HG03460 (cell line): ENCODE data around the gene NAALADL2.

Experiments
- ATAC-seq: cut with Tn5 transposase; IDR thresholded peaks from one replicate; pipeline ENCODE4 v1.9.1; 2021; ENCODE audit not compliant: unreplicated experiment

NAALADL2 gene

GRCh38 chr3:175193815-175194518, 334.8 kb downstream of the NAALADL2 start:
- ATAC-seq, result peak; percentile 83

GRCh38 chr3:175198991-175199783, 340.1 kb downstream of the NAALADL2 start:
- ATAC-seq, result no peak

GRCh38 chr3:175199961-175200360, 340.8 kb downstream of the NAALADL2 start:
- ATAC-seq, result no peak

- ATAC-seq, result no peak
These were observed 341.4 kb downstream of the NAALADL2 start for GRCh38 chr3:175200391-175201095.

GRCh38 chr3:175207361-175207760, 348.2 kb downstream of the NAALADL2 start:
- ATAC-seq, result no peak

GRCh38 chr3:175208326-175208725, 349.2 kb downstream of the NAALADL2 start:
- ATAC-seq, result no peak

GRCh38 chr3:175211466-175211865, 352.3 kb downstream of the NAALADL2 start:
- ATAC-seq, result no peak

- no peak for ATAC-seq
These were observed 353.8 kb downstream of the NAALADL2 start for GRCh38 chr3:175212896-175213295.

- ATAC-seq, result no peak
These were observed 355.1 kb downstream of the NAALADL2 start for GRCh38 chr3:175214216-175214615.

- no peak for ATAC-seq
These were observed 356.7 kb downstream of the NAALADL2 start for GRCh38 chr3:175215833-175216232.

GRCh38 chr3:175222356-175222755, 363.2 kb downstream of the NAALADL2 start:
- ATAC-seq, result no peak

- ATAC-seq, result no peak
These were observed 364.9 kb downstream of the NAALADL2 start for GRCh38 chr3:175224051-175224450.

- ATAC-seq, result no peak
These were observed 367.3 kb downstream of the NAALADL2 start for GRCh38 chr3:175226444-175226843.

- ATAC-seq, result no peak
These were observed 368.0 kb downstream of the NAALADL2 start for GRCh38 chr3:175227126-175227525.

- no peak for ATAC-seq
These were observed 375.1 kb downstream of the NAALADL2 start for GRCh38 chr3:175233957-175234940.

- ATAC-seq, result no peak
These were observed 379.7 kb downstream of the NAALADL2 start for GRCh38 chr3:175238801-175239200.

GRCh38 chr3:175240921-175241320, 381.8 kb downstream of the NAALADL2 start:
- ATAC-seq, result no peak

- ATAC-seq, result no peak
These were observed 383.1 kb downstream of the NAALADL2 start for GRCh38 chr3:175242243-175242642.

- no peak for ATAC-seq
These were observed 387.1 kb downstream of the NAALADL2 start for GRCh38 chr3:175246234-175246633.

GRCh38 chr3:175246766-175247165, 387.6 kb downstream of the NAALADL2 start:
- no peak for ATAC-seq

GRCh38 chr3:175247629-175248028, 388.5 kb downstream of the NAALADL2 start:
- no peak for ATAC-seq
